Body of pancreas (tissue), 4 donors: ENCODE data around the gene NACC2. TPM values are rescaled to one million over a fixed set of nuclear protein-coding genes. Genes with fewer than 3 reads are reported as not detected.
A peak's percentile ranks its signal among the peaks of the same experiment; 100 is the strongest.

Experiments
- ATAC-seq: fragments of 150-250 bp; one replicate; pipeline ENCODE4 v1.9.1; 2016
- DNase-seq, 4 donors: peaks; one replicate each; pipeline ENCODE4 v3.0.0-alpha.2; 2019
- H3K27ac ChIP-seq, 4 donors: fragments of 200-600 bp; sonication (generic); 1 replicate in 3 of 4; 2 replicates in 1 of 4; pipeline versions ENCODE4 v1.5.1 to v1.6.1; 2016 to 2019; ENCODE audit warnings: mild to moderate bottlenecking in 1 of 4, mixed read lengths in 1 of 4, moderate library complexity in 1 of 4
- H3K27me3 ChIP-seq, 2 donors: fragments of 200-600 bp; sonication (generic); one replicate each; pipeline ENCODE4 v1.6.0; 2016; ENCODE audit warnings: mild to moderate bottlenecking in 1 of 2
- H3K36me3 ChIP-seq, 2 donors: fragments of 200-600 bp; sonication (generic); replicated peaks in 1 of 2; 2 replicates each; pipeline ENCODE4 v1.5.1; 2016; ENCODE audit warnings: low read depth in 2 of 2; ENCODE audit not compliant: insufficient read depth in 1 of 2
- H3K4me1 ChIP-seq: fragments of 200-600 bp; sonication (generic); one replicate; pipeline ENCODE4 v1.6.0; 2016
- H3K4me3 ChIP-seq, 2 donors: fragments of 200-600 bp; sonication (generic); 1 replicate in 1 of 2; 2 replicates in 1 of 2; pipeline ENCODE4 v1.5.1; 2016 to 2019
- H3K9me3 ChIP-seq, 3 donors: fragments of 200-600 bp; sonication (generic); 1 replicate in 2 of 3; 2 replicates in 1 of 3; pipeline ENCODE4 v1.5.1; 2016
- POLR2A ChIP-seq, 3 donors: fragments of 450-650 bp; IDR thresholded peaks; one replicate each; pipeline ENCODE4 v1.6.1; 2016; ENCODE audit warnings: antibody characterized with exemption in 3 of 3, mild to moderate bottlenecking in 2 of 3
- WGBS, 2 donors: methylation state at CpG; one replicate each; pipeline ENCODE4 v1.1.5; 2017; 5-methylcytosine and 5-hydroxymethylcytosine counted together
- intact Hi-C: fragments of 100-400 bp; cut with DNase I; formaldehyde crosslinking; loops from one replicate; pipeline ENCODE4 v1.15.1; 2023
- total RNA-seq, 2 donors: library from RNA; depleted of rRNA; stranded (reverse); fragments of >200 nt; gene quantifications; one replicate each; pipeline ENCODE4 v1.1.0, GENCODE V29; 2016
- TF ChIP-seq, protein P1 (sequence below), 7 experiments: fragments of 450-650 bp in 4 of 7; fragments of 200-600 bp in 3 of 7; sonication (generic) in 3 of 7; IDR thresholded peaks; one replicate each; pipeline ENCODE4 v1.5.1; 2016 to 2019; ENCODE audit warnings: antibody characterized with exemption in 7 of 7

NACC2 gene
- total RNA-seq, 2 donors from 2014 or later, result 16.6 to 21.1 TPM

- DNase-seq (no peak), ATAC-seq (no peak)
- TF ChIP-seq, protein P1, sequence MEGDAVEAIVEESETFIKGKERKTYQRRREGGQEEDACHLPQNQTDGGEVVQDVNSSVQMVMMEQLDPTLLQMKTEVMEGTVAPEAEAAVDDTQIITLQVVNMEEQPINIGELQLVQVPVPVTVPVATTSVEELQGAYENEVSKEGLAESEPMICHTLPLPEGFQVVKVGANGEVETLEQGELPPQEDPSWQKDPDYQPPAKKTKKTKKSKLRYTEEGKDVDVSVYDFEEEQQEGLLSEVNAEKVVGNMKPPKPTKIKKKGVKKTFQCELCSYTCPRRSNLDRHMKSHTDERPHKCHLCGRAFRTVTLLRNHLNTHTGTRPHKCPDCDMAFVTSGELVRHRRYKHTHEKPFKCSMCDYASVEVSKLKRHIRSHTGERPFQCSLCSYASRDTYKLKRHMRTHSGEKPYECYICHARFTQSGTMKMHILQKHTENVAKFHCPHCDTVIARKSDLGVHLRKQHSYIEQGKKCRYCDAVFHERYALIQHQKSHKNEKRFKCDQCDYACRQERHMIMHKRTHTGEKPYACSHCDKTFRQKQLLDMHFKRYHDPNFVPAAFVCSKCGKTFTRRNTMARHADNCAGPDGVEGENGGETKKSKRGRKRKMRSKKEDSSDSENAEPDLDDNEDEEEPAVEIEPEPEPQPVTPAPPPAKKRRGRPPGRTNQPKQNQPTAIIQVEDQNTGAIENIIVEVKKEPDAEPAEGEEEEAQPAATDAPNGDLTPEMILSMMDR (IDR thresholded peaks at IDR 0.05), result no peak
- no peak for TF ChIP-seq POLR2A (IDR thresholded peaks at IDR 0.05)
- no peaks in the 10 kb centered on the region for H3K36me3 ChIP-seq
- H3K9me3 ChIP-seq, result no peaks in the 10 kb centered on the region
- WGBS, 2 donors, result 93 to 94% methylated on average over 9 to 11 of the region's 11 CpGs
- H3K27me3 ChIP-seq, result no peaks in the 10 kb centered on the region
- intact Hi-C loops, result no loop called here
- H3K4me1 ChIP-seq, result no peaks in the 10 kb centered on the region
- no peak overlapping the region for H3K4me3 ChIP-seq
- H3K27ac ChIP-seq, result no peak overlapping the region
Measured at GRCh38 chr9:136061405-136061804, 33.7 kb downstream of the NACC2 start.

- no peak overlapping the region for H3K4me3 ChIP-seq
- no peaks in the 10 kb centered on the region for H3K27me3 ChIP-seq
- TF ChIP-seq POLR2A (IDR thresholded peaks at IDR 0.05), result no peak
- TF ChIP-seq, protein P1 (IDR thresholded peaks at IDR 0.05), result no peak
- 83 to 100% methylated on average over 4 to 18 of the region's 19 CpGs for WGBS, 2 donors
- no peaks in the 10 kb centered on the region for H3K36me3 ChIP-seq
- H3K27ac ChIP-seq, result no peak overlapping the region
- DNase-seq (peak in 1 of 4 donors; percentile 6), ATAC-seq (peak; percentile 5)
- intact Hi-C loops, result no loop called here
- no peaks in the 10 kb centered on the region for H3K4me1 ChIP-seq
- no peaks in the 10 kb centered on the region for H3K9me3 ChIP-seq
Measured at GRCh38 chr9:136060671-136061371, 34.3 kb downstream of the NACC2 start.

GRCh38 chr9:136059851-136060670 lies 35.0 kb downstream of the NACC2 start:
- H3K9me3 ChIP-seq, result no peaks in the 10 kb centered on the region
- DNase-seq (no peak), ATAC-seq (no peak)
- H3K4me3 ChIP-seq, result no peak overlapping the region
- intact Hi-C loops, result loop anchor here (5.0 kb wide), 1 partner anchor 32 kb away; no protein-coding TSS in a partner anchor
- TF ChIP-seq, protein P1 (IDR thresholded peaks at IDR 0.05), result no peak
- TF ChIP-seq POLR2A (IDR thresholded peaks at IDR 0.05), result no peak
- H3K36me3 ChIP-seq, result no peaks in the 10 kb centered on the region
- 81 to 93% methylated on average over 16 to 29 of the region's 29 CpGs for WGBS, 2 donors
- no peak overlapping the region for H3K27ac ChIP-seq
- H3K4me1 ChIP-seq, result peaks cover 3% of the 10 kb centered on the region
- no peaks in the 10 kb centered on the region for H3K27me3 ChIP-seq

GRCh38 chr9:136059321-136059791 lies 35.7 kb downstream of the NACC2 start:
- H3K27me3 ChIP-seq, result no peaks in the 10 kb centered on the region
- intact Hi-C loops, result loop anchor here (5.0 kb wide), 1 partner anchor 33 kb away; no protein-coding TSS in a partner anchor
- no peak for DNase-seq
- ATAC-seq, result no peak
- H3K36me3 ChIP-seq, result no peaks in the 10 kb centered on the region
- no peaks in the 10 kb centered on the region for H3K9me3 ChIP-seq
- H3K27ac ChIP-seq, result no peak overlapping the region
- peaks cover 6% of the 10 kb centered on the region for H3K4me1 ChIP-seq
- no peak for TF ChIP-seq POLR2A (IDR thresholded peaks at IDR 0.05)
- TF ChIP-seq, protein P1 (IDR thresholded peaks at IDR 0.05), result no peak
- 85 to 88% methylated on average over 7 to 18 of the region's 20 CpGs for WGBS, 2 donors
- H3K4me3 ChIP-seq, result no peak overlapping the region
